ENCODE results near the gene H1-8. TPM values are rescaled to one million over a fixed set of nuclear protein-coding genes. Genes with fewer than 3 reads are reported as not detected.

H1-8 gene
- total and polyA plus RNA-seq, 12 donors: not detected

- H3K27ac ChIP-seq: no peak overlapping the region
- TF ChIP-seq CTCF (IDR thresholded peaks at IDR 0.05): no peak
- peaks cover 0 to 7% (median under 1%) of the 10 kb centered on the region in 9 donors for H3K4me1 ChIP-seq
- H3K4me3 ChIP-seq: no peak overlapping the region
- no peaks in the 10 kb centered on the region for H3K36me3 ChIP-seq
- DNase-seq: no peak
- no peak for ATAC-seq
- H3K9me3 ChIP-seq: no peaks in the 10 kb centered on the region
- H3K27me3 ChIP-seq: no peaks in the 10 kb centered on the region
- WGBS, 2 donors: 94% methylated on average over 1 of the region's 1 CpG
- intact Hi-C loops (cut with DNase I): no loop called here
Measured at GRCh38 chr3:129535075-129535474, 7.9 kb upstream of the H1-8 start.

- intact Hi-C loops (cut with DNase I): no loop called here
- Histone ChIP-seq H3K9me3 (no peaks in the 10 kb centered on the region), H3K36me3 (no peaks in the 10 kb centered on the region), H3K4me3 (no peak overlapping the region), H3K4me1 (peaks cover 0 to 6% (median 0%) of the 10 kb centered on the region in 9 donors), H3K27me3 (no peaks in the 10 kb centered on the region), H3K27ac (no peak overlapping the region)
- 77 to 79% methylated on average over 2 of the region's 2 CpGs for WGBS, 2 donors
- no peak for TF ChIP-seq CTCF (IDR thresholded peaks at IDR 0.05)
- no peak for ATAC-seq
- no peak for DNase-seq
Measured at GRCh38 chr3:129536374-129536667, 6.7 kb upstream of the H1-8 start.

- DNase-seq (no peak), ATAC-seq (no peak)
- Histone ChIP-seq H3K9me3 (no peaks in the 10 kb centered on the region), H3K36me3 (no peaks in the 10 kb centered on the region), H3K4me3 (no peak overlapping the region), H3K27ac (no peak overlapping the region), H3K27me3 (no peaks in the 10 kb centered on the region), H3K4me1 (peaks cover 0 to 6% (median 0%) of the 10 kb centered on the region in 9 donors)
- 89 to 90% methylated on average over 3 of the region's 3 CpGs for WGBS, 2 donors
- intact Hi-C loops (cut with DNase I): no loop called here
- no peak for TF ChIP-seq CTCF (IDR thresholded peaks at IDR 0.05)
Measured at GRCh38 chr3:129536804-129537203, 6.2 kb upstream of the H1-8 start.

- Histone ChIP-seq H3K27me3 (no peaks in the 10 kb centered on the region), H3K9me3 (no peaks in the 10 kb centered on the region), H3K27ac (no peak overlapping the region), H3K4me1 (peaks cover 0 to 6% (median 0%) of the 10 kb centered on the region in 9 donors), H3K4me3 (no peak overlapping the region), H3K36me3 (no peaks in the 10 kb centered on the region)
- TF ChIP-seq CTCF (IDR thresholded peaks at IDR 0.05): no peak
- WGBS, 2 donors: 85 to 91% methylated on average over 8 of the region's 8 CpGs
- DNase-seq (no peak), ATAC-seq (no peak)
- intact Hi-C loops (cut with DNase I): no loop called here
Measured at GRCh38 chr3:129539206-129539605, 3.8 kb upstream of the H1-8 start.

All from heart right ventricle (tissue), 16 donors.